CD4-positive, alpha-beta T cell (primary cell): ENCODE results near the gene AEBP1. TPM values are rescaled to one million over a fixed set of nuclear protein-coding genes. Genes with fewer than 3 reads are reported as not detected.
A peak's percentile ranks its signal among the peaks of the same experiment; 100 is the strongest.

Source experiments
- ATAC-seq: fragments of 200-7000 bp; cut with Tn5 transposase; one replicate; pipeline ENCODE4 v1.10.0; 2022; ENCODE audit warnings: mild to moderate bottlenecking; ENCODE audit not compliant: poor library complexity
- CTCF ChIA-PET: fragments of 350-600 bp; sonication (Branson Sonifier 250); formaldehyde crosslinking; loops from one replicate; lab custom pipeline; 2021; ENCODE audit warnings: antibody characterized with exemption, inconsistent platforms; lab: Charles Lee
- POLR2A ChIA-PET: fragments of 350-600 bp; sonication (Branson Sonifier 250); formaldehyde crosslinking; loops from one replicate; lab custom pipeline; 2021; ENCODE audit warnings: antibody characterized with exemption, inconsistent platforms; lab: Charles Lee
- DNase-seq, 14 experiments: peaks; one replicate each; pipeline ENCODE4 v3.0.0-alpha.2; 2013 to 2020; ENCODE audit warnings: mixed read lengths in 2 of 14
- H3K27ac ChIP-seq, 2 donors: one replicate each; pipeline versions ENCODE4 v1.5.1 to v1.7.0; 2013; ENCODE audit warnings: low read length in 2 of 2, low read depth in 1 of 2, mild to moderate bottlenecking in 1 of 2
- H3K27me3 ChIP-seq, 2 experiments: 1 replicate in 1 of 2; 2 replicates in 1 of 2; pipeline versions ENCODE4 v1.6.1 to v1.7.0; 2013; ENCODE audit warnings: low read length in 2 of 2, control low read depth in 1 of 2, mild to moderate bottlenecking in 1 of 2, moderate library complexity in 1 of 2; ENCODE audit not compliant: insufficient read depth in 2 of 2, control insufficient read depth in 1 of 2
- H3K36me3 ChIP-seq: one replicate; pipeline ENCODE4 v1.6.1; 2013; ENCODE audit warnings: low read length, control low read depth; ENCODE audit not compliant: insufficient read depth
- H3K4me1 ChIP-seq: one replicate; pipeline ENCODE4 v1.6.1; 2013; ENCODE audit warnings: low read length, control low read depth; ENCODE audit not compliant: insufficient read depth
- H3K4me3 ChIP-seq: one replicate; pipeline ENCODE4 v1.5.1; 2013; ENCODE audit warnings: mild to moderate bottlenecking, low read length, moderate library complexity
- H3K9me3 ChIP-seq, 2 experiments: 1 replicate in 1 of 2; 2 replicates in 1 of 2; pipeline versions ENCODE4 v1.6.1 to v1.7.0; 2013; ENCODE audit warnings: low read length in 2 of 2, mild to moderate bottlenecking in 2 of 2, control low read depth in 1 of 2, moderate library complexity in 1 of 2; ENCODE audit not compliant: control insufficient read depth in 1 of 2, insufficient read depth in 1 of 2
- H3K27ac Mint-ChIP-seq: one replicate; pipeline ENCODE4 v1.8.0; 2020; ENCODE audit warnings: mixed read lengths
- H3K27me3 Mint-ChIP-seq: one replicate; pipeline ENCODE4 v1.8.0; 2021; ENCODE audit warnings: mixed read lengths
- H3K36me3 Mint-ChIP-seq: one replicate; pipeline ENCODE4 v1.8.0; 2021; ENCODE audit warnings: low read depth, mixed read lengths
- H3K4me1 Mint-ChIP-seq: one replicate; pipeline ENCODE4 v1.8.0; 2021; ENCODE audit warnings: low read depth, mixed read lengths
- H3K4me3 Mint-ChIP-seq: one replicate; pipeline ENCODE4 v1.8.0; 2020; ENCODE audit warnings: mild to moderate bottlenecking, mixed read lengths
- H3K9me3 Mint-ChIP-seq: one replicate; pipeline ENCODE4 v1.8.0; 2020; ENCODE audit warnings: mixed read lengths
- intact Hi-C, 2 experiments: fragments of 100-400 bp; cut with DNase I in 1 of 2; cut with micrococcal nuclease in 1 of 2; formaldehyde crosslinking; loops; one replicate each; pipeline versions ENCODE4 v1.15.1 to v1.9.0; 2023 to 2025; cut with DNase I, micrococcal nuclease
- total RNA-seq, 174 experiments: library from RNA in 2 of 174; stranded (reverse) in 2 of 174; gene quantifications; one replicate each; pipeline ENCODE4 v1.2.3 and lab custom pipeline; 2021 to 2026
- TF ChIP-seq, protein P1 (sequence below): fragments of 200-600 bp; IDR thresholded peaks from one replicate; pipeline ENCODE4 v1.8.0; 2022; ENCODE audit warnings: antibody characterized with exemption, mild to moderate bottlenecking

The AEBP1 gene
- total RNA-seq, 2 experiments from 2014 or later, result 20.3 to 21.3 TPM

DNA sequence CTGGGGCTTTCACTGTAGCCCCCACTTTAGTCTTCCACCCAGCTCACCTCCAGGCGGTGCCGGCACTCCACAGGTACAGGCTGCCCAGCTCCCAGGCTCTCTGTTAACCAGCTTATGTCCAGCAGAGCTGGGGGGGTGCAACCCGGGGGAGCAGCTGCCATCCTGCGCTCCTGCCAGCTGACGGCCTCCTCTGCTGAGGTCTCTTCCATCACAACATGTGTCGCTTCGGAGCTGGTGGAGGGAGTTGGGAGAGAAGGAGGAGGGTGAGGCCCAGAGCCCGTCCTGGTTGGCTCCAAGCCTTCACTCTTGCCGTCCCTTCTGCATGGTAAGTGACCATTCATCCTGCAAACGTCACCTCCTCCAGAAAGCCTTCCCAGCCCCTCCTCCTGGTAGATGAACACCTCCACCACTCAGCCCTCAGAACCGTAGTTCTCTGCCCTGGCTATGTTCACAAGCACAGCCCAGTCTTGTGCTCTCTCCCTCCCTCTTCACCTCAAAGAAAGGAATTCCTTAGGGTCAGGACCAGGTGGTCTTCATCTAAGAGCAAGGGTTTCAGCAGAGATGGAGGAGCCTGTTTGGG is 23.4 kb upstream of the AEBP1 start:
- Histone ChIP-seq H3K27me3 (no peaks in the 10 kb centered on the region), H3K9me3 (no peaks in the 10 kb centered on the region), H3K36me3 (peaks cover 50% of the 10 kb centered on the region), H3K4me3 (peak overlapping the region; percentile 82), H3K27ac (peak overlapping the region; percentile 82 to 87), H3K4me1 (peaks cover 28% of the 10 kb centered on the region)
- H3K36me3 Mint-ChIP-seq, result peaks cover 51% of the 10 kb centered on the region
- intact Hi-C loops, result loop anchor here (5.0 kb wide), 2 partner anchors 33 to 153 kb away; partner anchors contain the start of gene UBE2D4 (in 1 of the 2)
- TF ChIP-seq, protein P1, sequence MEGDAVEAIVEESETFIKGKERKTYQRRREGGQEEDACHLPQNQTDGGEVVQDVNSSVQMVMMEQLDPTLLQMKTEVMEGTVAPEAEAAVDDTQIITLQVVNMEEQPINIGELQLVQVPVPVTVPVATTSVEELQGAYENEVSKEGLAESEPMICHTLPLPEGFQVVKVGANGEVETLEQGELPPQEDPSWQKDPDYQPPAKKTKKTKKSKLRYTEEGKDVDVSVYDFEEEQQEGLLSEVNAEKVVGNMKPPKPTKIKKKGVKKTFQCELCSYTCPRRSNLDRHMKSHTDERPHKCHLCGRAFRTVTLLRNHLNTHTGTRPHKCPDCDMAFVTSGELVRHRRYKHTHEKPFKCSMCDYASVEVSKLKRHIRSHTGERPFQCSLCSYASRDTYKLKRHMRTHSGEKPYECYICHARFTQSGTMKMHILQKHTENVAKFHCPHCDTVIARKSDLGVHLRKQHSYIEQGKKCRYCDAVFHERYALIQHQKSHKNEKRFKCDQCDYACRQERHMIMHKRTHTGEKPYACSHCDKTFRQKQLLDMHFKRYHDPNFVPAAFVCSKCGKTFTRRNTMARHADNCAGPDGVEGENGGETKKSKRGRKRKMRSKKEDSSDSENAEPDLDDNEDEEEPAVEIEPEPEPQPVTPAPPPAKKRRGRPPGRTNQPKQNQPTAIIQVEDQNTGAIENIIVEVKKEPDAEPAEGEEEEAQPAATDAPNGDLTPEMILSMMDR, result no peak
- ChIA-PET POLR2A (interaction anchor here (0.5 to 2.1 kb wide), 15 partner anchors 9 to 948 kb away, joined by 3 to 16 read pairs (median 4); partner anchors contain the start of genes DBNL, NUDCD3, PGAM2 and PURB), CTCF (interaction anchor here (1.0 to 1.3 kb wide), 3 partner anchors 8 to 36 kb away, joined by 3 to 5 read pairs (median 4); partner anchors contain the start of genes AEBP1 and DBNL)
- no peaks in the 10 kb centered on the region for H3K27me3 Mint-ChIP-seq
- peaks cover 33% of the 10 kb centered on the region for H3K4me1 Mint-ChIP-seq
- peak overlapping the region; percentile 80 for H3K27ac Mint-ChIP-seq
- H3K9me3 Mint-ChIP-seq, result no peaks in the 10 kb centered on the region
- H3K4me3 Mint-ChIP-seq, result peak overlapping the region; percentile 95
- peak in 1 of 14 experiments; percentile 34 for DNase-seq
- no peak for ATAC-seq

DNA sequence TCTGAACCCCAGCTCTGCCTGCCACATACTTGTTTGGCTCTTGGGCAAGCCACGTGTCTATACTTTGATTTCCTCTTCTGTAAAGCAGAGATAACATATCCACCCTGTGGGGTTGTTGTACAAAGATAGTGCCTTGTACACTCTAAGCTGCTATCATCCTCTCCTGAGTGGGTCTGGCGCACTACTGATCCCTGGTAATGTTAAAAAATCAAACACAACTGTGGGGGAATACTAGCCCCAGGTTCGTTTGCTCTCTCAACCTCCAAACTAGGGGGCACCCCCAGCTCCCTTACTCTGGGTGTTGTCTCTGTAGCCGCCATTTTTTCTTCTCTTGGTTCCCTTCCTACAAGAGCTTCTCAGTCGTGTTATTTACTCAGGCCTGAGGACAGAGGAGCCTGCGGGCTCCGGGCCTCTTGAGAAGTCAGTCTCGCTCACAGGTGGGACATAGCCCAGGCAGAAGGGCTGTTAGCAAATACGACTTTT is 22.8 kb upstream of the AEBP1 start:
- Histone ChIP-seq H3K4me3 (peak overlapping the region; percentile 82), H3K27me3 (no peaks in the 10 kb centered on the region), H3K36me3 (peaks cover 45% of the 10 kb centered on the region), H3K27ac (peak overlapping the region; percentile 82 to 87), H3K4me1 (peaks cover 28% of the 10 kb centered on the region), H3K9me3 (no peaks in the 10 kb centered on the region)
- H3K4me3 Mint-ChIP-seq, result peak overlapping the region; percentile 95
- intact Hi-C loops, result loop anchor here (5.0 kb wide), 2 partner anchors 34 to 154 kb away; partner anchors contain the start of gene UBE2D4 (in 1 of the 2)
- no peaks in the 10 kb centered on the region for H3K9me3 Mint-ChIP-seq
- H3K4me1 Mint-ChIP-seq, result peaks cover 33% of the 10 kb centered on the region
- ChIA-PET CTCF (interaction anchor here (0.6 to 1.3 kb wide), 4 partner anchors 9 to 155 kb away, joined by 3 to 5 read pairs (median 4); partner anchors contain the start of genes AEBP1 and DBNL), POLR2A (interaction anchor here (0.5 to 2.1 kb wide), 17 partner anchors 10 to 948 kb away, joined by 3 to 16 read pairs (median 4); partner anchors contain the start of genes DBNL, NUDCD3, PGAM2 and PURB)
- H3K27ac Mint-ChIP-seq, result peak overlapping the region; percentile 80
- TF ChIP-seq, protein P1, result no peak
- H3K27me3 Mint-ChIP-seq, result no peaks in the 10 kb centered on the region
- DNase-seq (peak in 4 of 14 experiments; percentile 37 to 66 (median 54)), ATAC-seq (no peak)
- H3K36me3 Mint-ChIP-seq, result peaks cover 45% of the 10 kb centered on the region

DNA sequence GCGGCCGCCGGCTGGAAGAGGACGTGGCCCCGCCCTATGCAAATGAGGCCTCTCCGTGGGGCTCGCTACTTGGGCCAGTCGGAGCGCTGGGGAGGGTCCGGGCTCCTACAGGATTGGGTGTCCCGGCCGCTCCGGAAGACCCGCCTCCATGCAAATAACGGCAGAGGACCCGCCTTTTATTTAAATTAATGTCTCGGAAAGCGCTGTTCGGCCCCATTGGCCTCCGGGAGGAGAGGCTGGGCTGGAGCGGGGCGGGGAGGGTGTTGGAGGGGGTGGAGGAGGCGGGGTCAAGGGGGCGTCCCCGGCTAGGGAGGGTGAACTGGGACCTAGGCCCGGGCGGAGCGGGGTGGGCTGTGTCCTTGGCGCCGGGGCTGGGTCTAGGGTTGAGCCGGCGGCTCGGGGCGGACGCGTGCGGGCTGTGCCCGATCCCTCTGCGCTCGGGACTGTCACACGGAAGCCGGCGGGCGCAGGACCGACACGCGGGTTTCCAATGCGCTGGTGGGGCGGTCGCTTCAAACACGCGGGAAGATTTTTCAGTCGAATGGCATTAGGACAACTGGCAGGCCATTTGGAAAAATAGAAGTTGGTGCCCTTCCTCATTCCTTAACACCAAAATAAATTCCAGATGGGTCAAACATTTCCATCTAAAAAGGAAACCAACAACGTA is 21.5 kb upstream of the AEBP1 start:
- TF ChIP-seq, protein P1, result no peak
- Mint-ChIP-seq H3K27me3 (no peaks in the 10 kb centered on the region), H3K27ac (peak overlapping the region; percentile 80), H3K4me1 (peaks cover 30% of the 10 kb centered on the region), H3K4me3 (peak overlapping the region; percentile 95), H3K9me3 (no peaks in the 10 kb centered on the region), H3K36me3 (peaks cover 33% of the 10 kb centered on the region)
- ATAC-seq (peak; percentile 93), DNase-seq (peak; percentile 94 to 99 (median 98))
- Histone ChIP-seq H3K4me3 (peak overlapping the region; percentile 66), H3K27ac (peak overlapping the region; percentile 37 to 68), H3K9me3 (no peaks in the 10 kb centered on the region), H3K4me1 (peaks cover 28% of the 10 kb centered on the region), H3K27me3 (no peaks in the 10 kb centered on the region), H3K36me3 (peaks cover 31% of the 10 kb centered on the region)
- POLR2A ChIA-PET, result interaction anchor here (1.1 to 1.2 kb wide), 2 partner anchors 42 to 175 kb away, joined by 3 to 4 read pairs; no protein-coding TSS in a partner anchor
- CTCF ChIA-PET, result no interaction called here
- intact Hi-C loops, result loop anchor here (2.0 to 5.0 kb wide), 5 partner anchors 35 to 666 kb away; partner anchors contain the start of genes UBE2D4 (in 1 of the 2), YKT6 (in 1 of the 2) and ZMIZ2 (in 1 of the 2)
